Upper lobe of left lung (tissue), 4 donors: ENCODE data around the gene ADAM12.
"Not testable (repeated sequence)": the region's sequence is repeated elsewhere in the genome, so short reads cannot be mapped to it uniquely, and the experiment has no call there.

Experiments used
- CTCF ChIP-seq, 6 experiments: fragments of 450-650 bp in 4 of 6; fragments of 200-600 bp in 2 of 6; sonication (generic) in 2 of 6; IDR thresholded peaks; one replicate each; pipeline ENCODE4 v1.5.1; 2016 to 2019; ENCODE audit warnings: antibody characterized with exemption in 6 of 6
- EP300 ChIP-seq, 4 donors: sonication (generic); formaldehyde crosslinking; IDR thresholded peaks; one replicate each; pipeline ENCODE4 v1.5.1; 2017; ENCODE audit warnings: antibody characterized with exemption in 4 of 4, control low read depth in 2 of 4
- POLR2A ChIP-seq, 4 donors: fragments of 450-650 bp; IDR thresholded peaks; one replicate each; pipeline ENCODE4 v1.5.1; 2016 to 2017; ENCODE audit warnings: antibody characterized with exemption in 4 of 4, mild to moderate bottlenecking in 2 of 4

- TF ChIP-seq CTCF, POLR2A, EP300 (IDR thresholded peaks at IDR 0.05): not testable (repeated sequence)
Measured at GRCh38 chr10:126246396-126246795, 141.9 kb downstream of the ADAM12 start.
